AG04450 (cell line): Measurements from ENCODE around the gene CARD9. TPM values are rescaled to one million over a fixed set of nuclear protein-coding genes. Genes with fewer than 3 reads are reported as not detected.
A peak's percentile ranks its signal among the peaks of the same experiment; 100 is the strongest.

Experiments
- CTCF ChIA-PET: fragments of 300-600, 350-600 bp; formaldehyde crosslinking; extraction: SDS; loops from one replicate; lab custom pipeline; 2022; ENCODE audit warnings: antibody characterized with exemption, inconsistent platforms; lab: Charles Lee
- POLR2A ChIA-PET: fragments of 350-600 bp; formaldehyde crosslinking; extraction: SDS; loops from one replicate; lab custom pipeline; 2021; ENCODE audit warnings: antibody characterized with exemption, inconsistent platforms; lab: Yijun Ruan, JAX
- DNase-seq: peaks from one replicate; pipeline ENCODE4 v3.0.0-alpha.2; 2011; ENCODE audit warnings: low read depth, low spot score
- H3K27ac ChIP-seq: one replicate; pipeline ENCODE4 v1.5.1; 2012; ENCODE audit warnings: low read depth, low read length, control low read depth
- H3K27me3 ChIP-seq: one replicate; pipeline ENCODE4 v1.6.0; 2012; ENCODE audit warnings: low read length; ENCODE audit not compliant: control insufficient read depth, insufficient read depth
- H3K4me3 ChIP-seq: 2 replicates; pipeline ENCODE4 v1.5.1; 2011; ENCODE audit warnings: mild to moderate bottlenecking, low read depth, low read length, control low read depth
- H3K9me3 ChIP-seq: 2 replicates; pipeline ENCODE4 v1.5.1; 2012; ENCODE audit warnings: low read length; ENCODE audit not compliant: control insufficient read depth, insufficient read depth
- CTCF ChIP-seq: IDR thresholded peaks from 2 replicates; pipeline ENCODE4 v1.5.1; 2011; ENCODE audit warnings: low read depth, low read length, control low read depth, inconsistent platforms
- polyA plus RNA-seq: library from polyadenylated mRNA; depleted of rRNA; stranded (reverse); fragments of >200 nt; gene quantifications from 2 replicates; pipeline ENCODE4 v1.2.3, GENCODE V29; 2011

Gene CARD9
- polyA plus RNA-seq, 1 experiment, result 0.63 TPM

- Histone ChIP-seq H3K27ac (peak overlapping the region; percentile 89), H3K27me3 (no peaks in the 10 kb centered on the region), H3K9me3 (peaks cover 12% of the 10 kb centered on the region; the same call in 1 of the 2 replicates), H3K4me3 (no peak overlapping the region)
- peak; percentile 75 for DNase-seq
- POLR2A ChIA-PET, result interaction anchor here (1.0 to 1.6 kb wide), 2 partner anchors 10 to 46 kb away, joined by 3 to 22 read pairs; partner anchors contain the start of genes DNLZ and GPSM1
- TF ChIP-seq CTCF, result peak; percentile 43
- CTCF ChIA-PET, result interaction anchor here (1.5 to 1.8 kb wide), 2 partner anchors 10 to 60 kb away, joined by 8 to 9 read pairs; partner anchors contain the start of gene DNLZ
These were observed 739 bp downstream of the CARD9 start for GRCh38 chr9:136372561-136373299.

GRCh38 chr9:136372006-136372405 is 1.5 kb downstream of the CARD9 start:
- no peak for TF ChIP-seq CTCF
- ChIA-PET CTCF (interaction anchor here (1.5 to 1.8 kb wide), 2 partner anchors 9 to 60 kb away, joined by 8 to 9 read pairs; partner anchors contain the start of gene DNLZ), POLR2A (interaction anchor here (1.2 to 1.6 kb wide), 2 partner anchors 9 to 10 kb away, joined by 4 to 22 read pairs; partner anchors contain the start of gene DNLZ)
- Histone ChIP-seq H3K4me3 (no peak overlapping the region), H3K27me3 (no peaks in the 10 kb centered on the region), H3K9me3 (peaks cover 12% of the 10 kb centered on the region; the same call in 1 of the 2 replicates), H3K27ac (peak overlapping the region; percentile 89)
- DNase-seq, result no peak

GRCh38 chr9:136371533-136371880 is 2.0 kb downstream of the CARD9 start:
- Histone ChIP-seq H3K27ac (no peak overlapping the region), H3K27me3 (no peaks in the 10 kb centered on the region), H3K9me3 (peaks cover 12% of the 10 kb centered on the region; the same call in 1 of the 2 replicates), H3K4me3 (no peak overlapping the region)
- DNase-seq, result no peak
- ChIA-PET CTCF (interaction anchor here (1.8 kb wide), 1 partner anchor 8 kb away, joined by 9 read pairs; the partner anchor contains the start of gene DNLZ), POLR2A (interaction anchor here (1.2 kb wide), 1 partner anchor 9 kb away, joined by 4 read pairs; no protein-coding TSS in a partner anchor)
- TF ChIP-seq CTCF, result no peak

- Histone ChIP-seq H3K4me3 (no peak overlapping the region), H3K27me3 (no peaks in the 10 kb centered on the region), H3K27ac (no peak overlapping the region), H3K9me3 (peaks cover 12% of the 10 kb centered on the region; the same call in 1 of the 2 replicates)
- POLR2A ChIA-PET, result interaction anchor here (1.2 kb wide), 1 partner anchor 10 kb away, joined by 4 read pairs; no protein-coding TSS in a partner anchor
- TF ChIP-seq CTCF, result no peak
- CTCF ChIA-PET, result no interaction called here
- DNase-seq, result no peak
These were observed 2.6 kb downstream of the CARD9 start for GRCh38 chr9:136370687-136371532.
